SJCRH30 (cell line): ENCODE data around the gene ILF3. TPM values are rescaled to one million over a fixed set of nuclear protein-coding genes. Genes with fewer than 3 reads are reported as not detected.

ENCODE experiments used
- DNase-seq, 2 experiments: peaks; one replicate each; pipeline ENCODE4 v3.0.0-alpha.2; 2015 to 2020
- H3K27ac ChIP-seq: fragments of 250-450 bp; sonication (Bioruptor Pico); 2 replicates; pipeline ENCODE4 v1.5.1; 2020; ENCODE audit warnings: mild to moderate bottlenecking, moderate library complexity
- H3K27me3 ChIP-seq: fragments of 250-450 bp; sonication (Bioruptor Pico); 2 replicates; pipeline ENCODE4 v1.5.1; 2020; ENCODE audit warnings: mild to moderate bottlenecking, moderate library complexity
- H3K36me3 ChIP-seq: fragments of 250-450 bp; sonication (Bioruptor Pico); 2 replicates; pipeline ENCODE4 v1.5.1; 2020; ENCODE audit warnings: mild to moderate bottlenecking, moderate library complexity
- H3K4me1 ChIP-seq: fragments of 250-450 bp; sonication (Bioruptor Pico); 2 replicates; pipeline ENCODE4 v1.5.1; 2020; ENCODE audit warnings: mild to moderate bottlenecking, moderate library complexity
- H3K4me3 ChIP-seq: fragments of 250-450 bp; sonication (Bioruptor Pico); 2 replicates; pipeline ENCODE4 v1.5.1; 2020; ENCODE audit warnings: mild to moderate bottlenecking, moderate library complexity
- H3K9me3 ChIP-seq: fragments of 250-450 bp; sonication (Bioruptor Pico); replicated peaks from 2 replicates; pipeline ENCODE4 v1.5.1; 2020; ENCODE audit warnings: mild to moderate bottlenecking, moderate library complexity
- total RNA-seq: library from RNA; depleted of rRNA; stranded (reverse); fragments of >200 nt; shearing (Covaris generic); gene quantifications from 2 replicates; pipeline ENCODE4 v1.2.3, GENCODE V29; 2014; rRNA removed

ILF3 gene
- 277 and 302 TPM in 2 replicates for total RNA-seq

DNA sequence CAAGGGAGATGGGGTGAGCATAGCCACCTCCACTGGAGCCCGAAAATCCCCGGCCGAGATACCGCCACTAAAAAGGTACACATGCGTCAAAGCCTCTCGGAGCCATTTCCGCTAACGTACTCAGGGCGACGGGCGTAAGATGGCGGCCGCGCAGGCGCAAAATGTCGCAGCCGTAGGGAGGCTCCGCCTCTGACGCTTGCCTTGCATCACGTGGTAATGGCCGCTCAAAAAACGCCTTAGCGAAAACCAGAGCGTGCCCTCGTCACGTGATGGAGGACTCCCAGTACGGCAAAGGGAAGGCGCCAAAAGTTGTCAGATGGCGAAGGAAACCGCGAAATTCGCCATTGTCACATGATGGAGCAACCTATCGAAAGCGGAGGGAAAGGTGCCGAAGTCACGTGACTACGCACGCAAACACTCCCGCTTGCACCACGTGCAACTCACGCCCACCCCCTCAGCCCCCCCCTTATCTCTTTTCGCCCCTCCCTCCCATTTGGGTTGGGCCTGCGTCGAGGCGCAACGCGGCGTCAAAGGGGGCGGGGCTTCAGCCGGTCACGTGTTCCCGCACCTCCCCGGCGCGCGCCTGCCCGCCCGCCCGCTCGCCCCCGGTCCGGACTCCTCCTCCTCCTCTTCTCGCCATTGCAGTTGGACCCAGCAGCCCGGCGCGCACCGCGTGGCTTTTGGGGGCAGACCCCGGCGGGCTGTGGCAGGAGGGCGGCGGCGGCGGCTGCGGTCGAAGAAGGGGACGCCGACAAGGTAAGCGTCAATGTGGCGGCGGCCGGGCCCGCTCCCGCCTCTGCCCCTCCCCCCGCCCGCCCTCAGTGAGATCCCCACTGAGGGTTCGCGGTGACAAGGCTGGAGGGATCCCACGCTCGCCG is at the start of gene ILF3:
Gene ILF3 (plus strand): TSS at position 615 of the 878 bp plus-strand sequence. CDS start 16,260 bp downstream, outside the sequence.
- peak; percentile 100 for DNase-seq
- peak within 1 kb of the TSS; percentile 91 for H3K4me3 ChIP-seq
- H3K36me3 ChIP-seq: peaks cover 35% of the 10 kb centered on the region
- no peaks in the 10 kb centered on the region for H3K27me3 ChIP-seq
- H3K27ac ChIP-seq: peak within 1 kb of the TSS; percentile 99
- H3K4me1 ChIP-seq: peaks cover 12% of the 10 kb centered on the region
- no peaks in the 10 kb centered on the region for H3K9me3 ChIP-seq

DNA sequence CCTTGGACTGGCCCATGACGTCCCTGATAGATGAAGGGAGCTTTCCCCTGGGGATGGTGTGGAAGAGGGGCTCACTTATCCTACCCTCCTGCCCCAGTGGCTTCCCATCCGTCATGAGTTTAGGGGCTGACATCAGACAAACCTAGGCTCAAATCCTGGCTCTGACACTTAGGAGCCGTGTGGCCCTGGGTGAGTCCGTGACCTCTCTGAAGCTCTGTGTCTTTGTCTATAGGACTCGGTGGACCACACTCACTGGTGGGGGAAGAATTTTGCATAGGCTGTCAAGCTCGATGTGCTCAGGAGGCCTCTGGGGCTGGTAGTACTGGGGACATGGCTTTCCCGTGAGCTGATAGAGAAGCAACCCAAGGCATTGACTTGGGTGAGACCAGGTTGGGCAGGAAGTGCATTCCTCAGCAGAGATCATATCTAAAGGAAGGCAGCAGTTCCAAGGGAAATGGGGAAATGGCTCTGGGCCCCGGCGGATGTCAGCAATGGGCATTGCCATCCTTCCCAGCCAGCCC is 49.6 kb upstream of the ILF3 start:
- no peak overlapping the region for H3K27ac ChIP-seq
- H3K4me3 ChIP-seq: no peak overlapping the region
- no peaks in the 10 kb centered on the region for H3K36me3 ChIP-seq
- peaks cover 9% of the 10 kb centered on the region for H3K4me1 ChIP-seq
- no peaks in the 10 kb centered on the region for H3K27me3 ChIP-seq
- no peaks in the 10 kb centered on the region for H3K9me3 ChIP-seq
- no peak for DNase-seq

DNA sequence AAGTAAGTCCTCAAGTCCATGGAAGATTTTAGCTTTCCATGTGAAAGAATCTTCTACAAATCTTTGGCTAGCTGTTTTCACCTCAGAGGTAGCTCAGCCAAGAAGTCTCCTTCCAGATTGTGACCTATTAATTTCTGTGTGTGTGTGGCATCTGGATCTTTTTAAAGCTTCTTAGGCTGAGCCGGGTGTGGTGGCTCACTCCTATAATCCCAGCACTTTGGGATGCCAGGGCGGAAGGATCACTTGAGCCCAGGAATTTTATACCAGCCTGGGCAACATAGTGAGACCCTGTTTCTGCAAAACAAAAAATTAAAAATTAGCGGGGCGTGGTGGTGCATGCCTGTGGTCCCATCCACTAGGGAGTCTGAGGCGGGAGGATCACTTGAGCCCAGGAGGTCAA is 42.2 kb upstream of the ILF3 start:
- Histone ChIP-seq H3K36me3 (no peaks in the 10 kb centered on the region), H3K4me3 (no peak overlapping the region), H3K27ac (no peak overlapping the region), H3K9me3 (no peaks in the 10 kb centered on the region), H3K27me3 (no peaks in the 10 kb centered on the region), H3K4me1 (no peaks in the 10 kb centered on the region; the same call in 1 of the 2 replicates)
- no peak for DNase-seq

DNA sequence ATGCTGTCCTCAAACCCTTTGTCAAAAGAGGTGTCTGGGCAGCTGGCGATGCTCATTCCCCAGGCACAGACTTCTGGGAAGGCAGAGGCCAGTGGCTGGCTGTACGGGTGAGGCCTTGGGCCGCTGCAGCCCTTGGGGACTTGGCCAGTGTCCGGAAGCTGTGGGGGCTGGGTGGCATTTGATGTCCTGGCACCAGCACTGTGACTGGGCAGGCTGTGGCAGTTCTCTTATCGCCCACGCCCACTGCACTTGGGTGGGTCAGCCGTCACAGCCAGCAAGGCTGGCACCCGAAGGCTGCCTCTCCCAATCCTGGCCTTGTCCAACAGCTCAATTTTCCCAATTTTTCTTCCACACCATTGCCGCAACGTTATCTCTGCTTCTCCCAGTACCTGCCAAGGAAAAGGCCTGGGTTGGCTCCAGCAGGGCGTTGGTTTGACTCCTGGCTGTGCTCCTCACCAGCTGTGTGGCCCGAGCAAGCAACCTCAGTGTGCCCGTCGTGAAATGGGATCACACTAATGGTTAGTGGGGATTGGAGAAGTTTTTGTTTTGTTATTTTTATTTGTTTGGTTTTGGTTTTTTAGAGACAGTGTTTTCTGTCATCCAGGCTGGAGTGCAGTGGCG is 41.5 kb upstream of the ILF3 start:
- no peaks in the 10 kb centered on the region for H3K27me3 ChIP-seq
- no peak for DNase-seq
- H3K27ac ChIP-seq: no peak overlapping the region
- H3K4me1 ChIP-seq: no peaks in the 10 kb centered on the region; the same call in 1 of the 2 replicates
- H3K4me3 ChIP-seq: no peak overlapping the region
- H3K36me3 ChIP-seq: no peaks in the 10 kb centered on the region
- H3K9me3 ChIP-seq: no peaks in the 10 kb centered on the region

DNA sequence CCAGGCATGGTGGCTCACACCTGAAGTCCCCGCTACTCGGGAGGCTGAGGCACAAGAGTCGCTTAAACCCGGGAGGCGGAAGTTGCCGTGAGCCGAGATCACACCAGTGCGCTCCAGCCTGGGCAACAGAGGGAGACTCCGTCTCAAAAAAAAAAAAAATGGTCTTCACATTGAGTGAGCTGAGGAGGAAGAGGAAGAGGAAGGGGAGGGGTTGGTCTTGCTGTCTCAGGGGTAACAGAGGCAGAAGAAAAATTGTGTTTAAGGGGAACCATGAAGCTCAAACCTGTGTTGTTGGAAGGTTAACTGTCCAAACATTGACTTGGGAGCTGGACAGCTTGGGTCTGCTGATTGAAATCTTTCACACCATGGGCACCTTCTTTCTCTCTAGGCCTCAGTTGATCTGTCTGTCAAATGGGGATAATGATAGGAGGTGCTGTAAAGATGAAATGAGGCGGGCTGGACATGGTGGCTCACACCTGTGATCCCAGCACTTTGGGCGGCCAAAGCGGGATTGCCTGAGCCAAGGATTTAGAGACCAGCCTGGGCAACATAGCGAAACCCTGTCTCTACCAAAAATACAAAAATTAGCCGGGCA is 38.6 kb upstream of the ILF3 start:
- Histone ChIP-seq H3K4me1 (no peaks in the 10 kb centered on the region; the same call in 1 of the 2 replicates), H3K36me3 (no peaks in the 10 kb centered on the region), H3K9me3 (no peaks in the 10 kb centered on the region), H3K4me3 (no peak overlapping the region), H3K27me3 (no peaks in the 10 kb centered on the region), H3K27ac (no peak overlapping the region)
- no peak for DNase-seq

DNA sequence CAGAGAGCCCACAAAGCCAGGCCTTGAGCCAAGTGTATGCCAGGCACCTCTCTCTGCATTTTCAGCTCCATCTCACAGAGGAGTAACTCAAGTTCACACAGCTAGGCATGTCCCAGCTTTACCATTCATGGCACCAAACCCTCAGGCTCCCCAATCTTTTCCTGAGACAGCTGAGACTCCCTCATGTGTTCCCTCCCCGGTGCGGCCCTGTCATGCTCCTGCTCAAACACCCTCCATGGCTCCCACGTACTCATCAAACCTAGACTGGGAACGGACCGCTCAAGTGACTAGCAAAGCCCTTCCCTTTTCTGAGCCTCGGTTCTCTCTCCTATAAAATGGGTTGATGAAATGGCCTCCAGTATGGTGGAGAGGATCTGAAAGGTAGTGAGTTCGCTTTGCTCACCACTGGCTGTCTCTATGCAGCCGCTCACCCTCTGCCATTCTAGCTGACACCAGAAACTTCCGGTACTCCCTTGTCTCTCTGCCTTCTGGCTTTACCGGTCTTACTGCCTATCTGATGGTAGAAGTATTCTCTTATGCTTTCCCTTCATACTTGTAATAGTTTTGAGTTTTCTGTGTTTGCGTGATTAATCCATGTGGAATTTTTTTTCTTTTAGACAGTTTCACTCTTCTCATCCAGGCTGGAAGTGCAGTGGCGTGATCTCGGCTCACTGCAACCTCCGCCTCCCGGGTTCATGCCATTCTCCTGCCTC is 36.6 kb upstream of the ILF3 start:
- no peak for DNase-seq
- Histone ChIP-seq H3K27me3 (no peaks in the 10 kb centered on the region), H3K27ac (no peak overlapping the region), H3K4me1 (no peaks in the 10 kb centered on the region), H3K4me3 (no peak overlapping the region), H3K36me3 (no peaks in the 10 kb centered on the region), H3K9me3 (no peaks in the 10 kb centered on the region)

DNA sequence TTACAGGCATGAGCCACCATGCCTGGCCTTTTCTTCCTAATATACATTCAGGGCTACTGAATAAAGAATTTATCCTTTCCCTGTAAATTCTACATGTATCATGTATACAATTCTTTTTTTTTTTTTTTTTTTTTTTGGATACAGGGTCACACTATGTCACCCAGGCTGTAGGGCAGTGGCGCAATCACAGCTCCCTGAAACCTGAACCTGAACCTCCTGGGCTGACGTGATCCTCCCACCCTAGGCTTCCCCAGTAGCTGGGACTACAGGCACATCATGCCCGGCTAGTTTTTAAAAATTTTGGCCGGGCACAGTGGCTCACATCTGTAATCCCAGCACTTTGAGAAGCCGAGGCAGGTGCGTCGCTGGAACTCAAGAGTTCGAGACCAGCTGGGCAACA is 35.3 kb upstream of the ILF3 start:
- Histone ChIP-seq H3K4me1 (no peaks in the 10 kb centered on the region), H3K27me3 (no peaks in the 10 kb centered on the region), H3K4me3 (no peak overlapping the region), H3K36me3 (no peaks in the 10 kb centered on the region), H3K9me3 (no peaks in the 10 kb centered on the region), H3K27ac (no peak overlapping the region)
- DNase-seq: no peak

DNA sequence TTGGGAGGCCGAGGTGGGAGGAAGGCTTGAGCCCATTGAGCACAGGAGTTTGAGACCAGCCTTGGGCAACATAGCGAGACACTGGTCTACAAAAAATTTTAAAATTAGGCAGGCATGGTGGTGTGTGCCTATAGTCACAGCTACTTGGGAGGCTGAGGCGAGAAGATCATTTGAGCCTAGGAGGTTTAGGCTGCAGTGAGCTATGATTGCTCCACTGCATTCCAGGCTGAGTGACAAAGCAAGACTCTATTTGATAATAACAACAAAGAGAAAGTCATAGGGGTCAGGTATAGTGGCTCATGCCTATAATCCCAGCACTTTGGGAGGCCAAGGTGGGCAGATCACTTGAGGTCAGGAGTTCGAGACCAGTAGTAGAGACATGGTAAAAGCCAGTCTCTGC is 33.4 kb upstream of the ILF3 start:
- Histone ChIP-seq H3K4me1 (peaks cover 9% of the 10 kb centered on the region), H3K27me3 (no peaks in the 10 kb centered on the region), H3K9me3 (no peaks in the 10 kb centered on the region), H3K4me3 (no peak overlapping the region), H3K27ac (no peak overlapping the region), H3K36me3 (no peaks in the 10 kb centered on the region)
- no peak for DNase-seq

DNA sequence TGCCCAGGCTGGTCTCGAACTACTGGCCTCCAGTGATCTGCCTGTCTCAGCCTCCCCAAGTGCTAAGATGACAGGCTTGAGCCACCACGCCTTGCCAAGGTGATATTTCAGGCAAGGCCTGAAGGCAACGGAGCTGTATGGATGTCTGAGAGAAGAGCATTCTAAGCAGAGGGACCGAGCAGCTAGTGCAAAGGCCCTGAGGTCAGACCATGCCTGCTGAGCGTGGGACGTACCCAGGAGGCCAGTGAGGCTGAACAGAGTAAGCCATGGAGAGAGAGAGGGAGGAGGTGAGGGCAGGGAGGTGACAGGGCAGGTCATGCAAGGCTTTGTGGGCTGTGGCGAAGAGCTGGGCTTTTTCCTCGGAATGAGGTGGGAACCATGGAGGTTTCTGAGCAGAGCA is 32.2 kb upstream of the ILF3 start:
- no peak for DNase-seq
- no peak overlapping the region for H3K4me3 ChIP-seq
- no peaks in the 10 kb centered on the region for H3K27me3 ChIP-seq
- H3K9me3 ChIP-seq: no peaks in the 10 kb centered on the region
- no peak overlapping the region for H3K27ac ChIP-seq
- no peaks in the 10 kb centered on the region for H3K36me3 ChIP-seq
- H3K4me1 ChIP-seq: peaks cover 9% of the 10 kb centered on the region

DNA sequence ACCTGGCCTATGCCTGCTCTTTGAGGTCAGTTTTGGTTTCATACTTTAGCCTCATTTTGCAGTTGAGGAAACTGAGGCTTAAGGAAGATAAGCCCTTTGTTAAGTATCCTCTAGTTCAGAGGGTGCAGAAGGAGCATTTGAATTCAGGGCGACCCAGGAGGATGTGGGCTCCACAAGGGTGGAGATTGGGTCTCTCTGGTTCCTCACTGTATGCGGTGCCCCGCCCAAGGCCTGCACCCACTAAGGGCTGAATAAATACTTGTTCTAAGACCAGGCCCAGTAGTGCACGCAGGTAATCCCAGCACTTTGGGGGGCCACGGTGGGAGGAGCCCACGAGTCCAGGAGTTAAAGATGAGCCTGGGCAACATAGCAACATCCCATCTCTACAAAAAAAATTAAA is 29.6 kb upstream of the ILF3 start:
- no peak for DNase-seq
- Histone ChIP-seq H3K36me3 (peaks cover 19% of the 10 kb centered on the region), H3K27ac (peak overlapping the region; percentile 91), H3K9me3 (no peaks in the 10 kb centered on the region), H3K27me3 (no peaks in the 10 kb centered on the region), H3K4me1 (peaks cover 9% of the 10 kb centered on the region), H3K4me3 (no peak overlapping the region)

DNA sequence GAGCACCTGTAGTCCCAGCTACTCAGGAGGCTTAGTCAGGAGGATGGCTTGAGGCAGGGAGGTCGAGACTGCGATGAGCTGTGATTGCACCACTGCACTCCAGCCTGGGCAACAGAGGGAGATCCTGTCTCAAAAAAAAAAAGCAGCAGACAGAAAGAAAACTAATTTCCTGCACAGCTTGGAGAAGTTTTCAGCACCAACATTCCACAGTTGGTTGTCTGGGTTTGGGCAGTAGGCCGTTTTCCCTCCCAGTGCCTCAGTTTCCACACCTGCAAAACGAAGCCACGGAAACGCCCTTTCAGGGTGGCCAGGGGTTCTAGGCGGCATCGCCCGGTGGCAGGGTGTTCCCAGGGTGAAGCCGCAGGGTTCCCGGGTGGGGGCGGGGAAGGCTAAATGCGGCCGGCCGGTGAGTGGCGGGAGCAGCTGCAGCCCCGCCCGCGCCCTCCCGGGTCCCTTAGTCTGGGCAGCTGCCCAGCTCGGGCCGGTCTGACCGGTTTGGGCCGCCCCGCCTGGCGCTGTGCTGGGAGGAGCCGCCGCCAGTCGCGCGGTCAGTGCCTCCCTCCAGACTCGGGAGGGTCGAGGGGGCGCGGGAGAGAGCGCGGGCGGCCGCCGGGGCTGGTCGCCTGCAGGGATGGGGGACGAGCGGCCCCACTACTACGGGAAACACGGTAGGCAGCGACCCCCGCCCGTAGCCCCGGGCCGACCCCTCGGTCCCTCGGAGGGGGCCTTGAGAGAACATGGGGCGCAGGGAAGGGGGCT is 29.0 kb upstream of the ILF3 start, which contains the start of gene SLC44A2:
Gene SLC44A2 (plus strand): TSS at position 551 of the 759 bp plus-strand sequence. CDS start 81 bp downstream, at position 632.
- H3K27ac ChIP-seq: peak within 1 kb of the TSS; percentile 91
- H3K36me3 ChIP-seq: peaks cover 23% of the 10 kb centered on the region
- no peaks in the 10 kb centered on the region for H3K9me3 ChIP-seq
- peak within 1 kb of the TSS; percentile 72 for H3K4me3 ChIP-seq
- DNase-seq: peak; percentile 92 to 93
- H3K27me3 ChIP-seq: no peaks in the 10 kb centered on the region
- H3K4me1 ChIP-seq: peaks cover 9% of the 10 kb centered on the region

DNA sequence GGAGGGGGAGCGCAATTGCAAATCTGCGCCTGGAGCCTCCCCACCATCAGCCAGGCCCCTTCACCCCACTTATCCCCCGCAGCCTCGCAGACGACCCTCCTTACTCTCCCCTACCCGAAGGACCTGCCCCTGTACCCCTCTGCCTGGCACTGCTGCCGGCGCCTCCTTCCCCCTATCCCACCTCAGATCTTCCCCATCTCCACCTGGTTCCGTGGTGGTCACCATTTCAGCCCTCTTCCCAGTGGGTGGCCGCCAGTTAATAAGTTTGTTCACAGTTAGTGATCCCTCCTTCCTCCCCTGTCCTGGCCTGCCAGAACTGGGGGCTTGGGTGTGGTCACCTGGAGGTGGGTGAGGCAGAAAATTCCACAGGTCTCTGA is 28.4 kb upstream of the ILF3 start:
- peak overlapping the region; percentile 91 for H3K27ac ChIP-seq
- H3K27me3 ChIP-seq: no peaks in the 10 kb centered on the region
- peak in 1 of 2 experiments; percentile 56 for DNase-seq
- H3K36me3 ChIP-seq: peaks cover 24% of the 10 kb centered on the region
- H3K9me3 ChIP-seq: no peaks in the 10 kb centered on the region
- peaks cover 9% of the 10 kb centered on the region for H3K4me1 ChIP-seq
- H3K4me3 ChIP-seq: peak overlapping the region; percentile 72

DNA sequence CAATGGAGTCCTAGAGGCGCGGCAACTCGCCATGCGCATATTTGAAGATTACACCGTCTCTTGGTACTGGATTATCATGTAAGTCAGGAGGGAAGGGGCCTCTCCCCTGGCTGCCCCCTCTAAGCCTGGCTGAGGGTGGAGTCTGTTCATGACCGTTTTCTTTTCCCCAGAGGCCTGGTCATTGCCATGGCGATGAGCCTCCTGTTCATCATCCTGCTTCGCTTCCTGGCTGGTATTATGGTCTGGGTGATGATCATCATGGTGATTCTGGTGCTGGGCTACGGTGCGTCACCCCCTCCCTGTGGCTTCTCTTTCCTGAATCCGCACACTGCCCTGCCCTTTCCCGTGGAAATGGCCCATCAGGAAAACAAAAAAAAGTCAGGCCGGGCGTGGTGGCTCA is 22.3 kb upstream of the ILF3 start:
- Histone ChIP-seq H3K27me3 (no peaks in the 10 kb centered on the region), H3K27ac (no peak overlapping the region), H3K9me3 (no peaks in the 10 kb centered on the region), H3K4me3 (no peak overlapping the region), H3K36me3 (peaks cover 73% of the 10 kb centered on the region), H3K4me1 (no peaks in the 10 kb centered on the region)
- DNase-seq: no peak

DNA sequence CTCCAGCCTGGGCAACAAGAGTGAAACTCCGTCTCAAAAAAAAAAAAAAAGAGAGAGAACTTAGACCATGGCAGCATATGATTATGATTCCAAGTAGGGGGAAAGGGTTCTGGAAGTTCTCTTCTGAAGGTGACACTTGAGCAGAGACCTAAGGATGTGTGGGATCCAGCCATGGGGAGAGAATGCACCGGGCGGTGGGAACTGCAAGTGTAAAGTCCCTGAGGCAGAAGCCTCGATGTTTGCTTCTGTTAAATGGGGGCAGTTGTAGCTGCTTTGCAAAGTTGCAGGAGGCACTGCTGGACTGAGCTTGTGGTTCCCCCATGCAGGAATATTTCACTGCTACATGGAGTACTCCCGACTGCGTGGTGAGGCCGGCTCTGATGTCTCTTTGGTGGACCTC is 19.7 kb upstream of the ILF3 start:
- Histone ChIP-seq H3K9me3 (no peaks in the 10 kb centered on the region), H3K4me3 (no peak overlapping the region), H3K27ac (no peak overlapping the region), H3K36me3 (peaks cover 80% of the 10 kb centered on the region), H3K27me3 (no peaks in the 10 kb centered on the region), H3K4me1 (no peaks in the 10 kb centered on the region)
- DNase-seq: no peak
